H9 (cell line): Measurements from ENCODE around the gene TBCK. TPM values are rescaled to one million over a fixed set of nuclear protein-coding genes. Genes with fewer than 3 reads are reported as not detected.

ENCODE experiments used
- DNase-seq: peaks from one replicate; pipeline ENCODE4 v3.0.0-alpha.2; 2017
- H2AFZ ChIP-seq: one replicate; pipeline ENCODE4 v1.6.1; 2013; ENCODE audit warnings: mild to moderate bottlenecking, low read length, control low read depth, moderate library complexity
- H2AK5ac ChIP-seq: 2 replicates; pipeline ENCODE4 v1.6.1; 2013; ENCODE audit warnings: low read length, control low read depth, mixed read lengths; ENCODE audit not compliant: insufficient read length
- H2BK120ac ChIP-seq: one replicate; pipeline ENCODE4 v1.6.1; 2013; ENCODE audit warnings: low read depth, mild to moderate bottlenecking, low read length, control low read depth, inconsistent platforms; ENCODE audit not compliant: poor library complexity, severe bottlenecking
- H2BK12ac ChIP-seq: 2 replicates; pipeline ENCODE4 v1.6.1; 2013; ENCODE audit warnings: low read length, control low read depth, mixed read lengths, low read depth; ENCODE audit not compliant: insufficient read length
- H2BK15ac ChIP-seq: 2 replicates; pipeline ENCODE4 v1.6.1; 2013; ENCODE audit warnings: low read depth, low read length, control low read depth
- H2BK20ac ChIP-seq: one replicate; pipeline ENCODE4 v1.6.1; 2013; ENCODE audit warnings: low read depth, mild to moderate bottlenecking, low read length, control low read depth, inconsistent platforms; ENCODE audit not compliant: poor library complexity, severe bottlenecking
- H2BK5ac ChIP-seq: 2 replicates; pipeline ENCODE4 v1.6.1; 2013; ENCODE audit warnings: low read length, control low read depth, mixed read lengths; ENCODE audit not compliant: insufficient read length
- H3K14ac ChIP-seq: 2 replicates; pipeline ENCODE4 v1.6.1; 2013; ENCODE audit warnings: low read length, control low read depth; ENCODE audit not compliant: insufficient read depth
- H3K18ac ChIP-seq: 2 replicates; pipeline ENCODE4 v1.6.1; 2013; ENCODE audit warnings: low read depth, mild to moderate bottlenecking, mixed read lengths, low read length, control low read depth; ENCODE audit not compliant: insufficient read length
- H3K23ac ChIP-seq: 2 replicates; pipeline ENCODE4 v1.6.1; 2013; ENCODE audit warnings: low read length, control low read depth, mixed read lengths, low read depth; ENCODE audit not compliant: insufficient read length
- H3K23me2 ChIP-seq: 2 replicates; pipeline ENCODE4 v1.6.1; 2013; ENCODE audit warnings: low read depth, mild to moderate bottlenecking, mixed read lengths, low read length, control low read depth; ENCODE audit not compliant: insufficient read length, poor library complexity, severe bottlenecking
- H3K27ac ChIP-seq: 2 replicates; pipeline ENCODE4 v1.5.1; 2013; ENCODE audit warnings: low read length, control low read depth, mixed read lengths, low read depth; ENCODE audit not compliant: insufficient read length
- H3K27me3 ChIP-seq: 2 replicates; pipeline ENCODE4 v1.6.1; 2013; ENCODE audit warnings: low read length, control low read depth, inconsistent platforms; ENCODE audit not compliant: insufficient read depth
- H3K4ac ChIP-seq: 2 replicates; pipeline ENCODE4 v1.6.1; 2013; ENCODE audit warnings: low read depth, mild to moderate bottlenecking, control low read depth, inconsistent platforms, low read length, moderate library complexity
- H3K4me1 ChIP-seq: 2 replicates; pipeline ENCODE4 v1.6.1; 2013; ENCODE audit warnings: low read length, control low read depth, inconsistent platforms; ENCODE audit not compliant: insufficient read depth
- H3K4me2 ChIP-seq: 2 replicates; pipeline ENCODE4 v1.6.1; 2013; ENCODE audit warnings: low read length, control low read depth, mixed read lengths; ENCODE audit not compliant: insufficient read length, insufficient read depth
- H3K56ac ChIP-seq: 2 replicates; pipeline ENCODE4 v1.6.1; 2013; ENCODE audit warnings: low read depth, mild to moderate bottlenecking, mixed read lengths, low read length, control low read depth; ENCODE audit not compliant: insufficient read length
- H3K79me1 ChIP-seq: 2 replicates; pipeline ENCODE4 v1.6.1; 2013; ENCODE audit warnings: low read depth, mild to moderate bottlenecking, moderate library complexity, low read length, control low read depth, inconsistent platforms; ENCODE audit not compliant: insufficient read depth, poor library complexity, severe bottlenecking
- H3K79me2 ChIP-seq: 2 replicates; pipeline ENCODE4 v1.6.1; 2013; ENCODE audit warnings: low read length, control low read depth, inconsistent platforms; ENCODE audit not compliant: insufficient read depth
- H3K9ac ChIP-seq: 2 replicates; pipeline ENCODE4 v1.6.1; 2013; ENCODE audit warnings: low read length, control low read depth, mixed read lengths; ENCODE audit not compliant: insufficient read length; ENCODE audit errors: extremely low read depth
- H3K9me3 ChIP-seq: one replicate; pipeline ENCODE4 v1.6.1; 2013; ENCODE audit warnings: low read depth, low read length, inconsistent platforms; ENCODE audit not compliant: control insufficient read depth
- H3T11ph ChIP-seq: one replicate; pipeline ENCODE4 v1.6.1; 2013; ENCODE audit warnings: mild to moderate bottlenecking, low read length, control low read depth, inconsistent platforms
- H4K20me1 ChIP-seq: one replicate; pipeline ENCODE4 v1.6.1; 2013; ENCODE audit not compliant: control insufficient read depth, insufficient read length, insufficient read depth
- H4K5ac ChIP-seq: 2 replicates; pipeline ENCODE4 v1.6.1; 2013; ENCODE audit warnings: low read depth, mild to moderate bottlenecking, mixed read lengths, low read length, control low read depth; ENCODE audit not compliant: insufficient read length
- H4K8ac ChIP-seq: replicated peaks from 2 replicates; pipeline ENCODE4 v1.6.1; 2013; ENCODE audit warnings: low read length, control low read depth, mixed read lengths, low read depth; ENCODE audit not compliant: insufficient read length
- H4K91ac ChIP-seq: 2 replicates; pipeline ENCODE4 v1.6.1; 2013; ENCODE audit warnings: low read depth, mild to moderate bottlenecking, moderate library complexity, mixed read lengths, low read length, control low read depth; ENCODE audit not compliant: insufficient read length
- H3K27ac Mint-ChIP-seq, 3 experiments: 2 replicates in 2 of 3; 3 replicates in 1 of 3; pipeline ENCODE4 v1.8.0; 2020 to 2021; ENCODE audit warnings: mixed read lengths in 3 of 3, mild to moderate bottlenecking in 1 of 3, moderate library complexity in 1 of 3
- H3K27me3 Mint-ChIP-seq: 2 replicates; pipeline ENCODE4 v1.8.0; 2021; ENCODE audit warnings: low read depth, mild to moderate bottlenecking, moderate library complexity, mixed read lengths
- H3K36me3 Mint-ChIP-seq, 3 experiments: 2 replicates in 2 of 3; 3 replicates in 1 of 3; pipeline ENCODE4 v1.8.0; 2020 to 2021; ENCODE audit warnings: low read depth in 3 of 3, mixed read lengths in 3 of 3; ENCODE audit not compliant: insufficient read depth in 1 of 3
- H3K4me1 Mint-ChIP-seq, 2 experiments: 2 replicates each; pipeline ENCODE4 v1.8.0; 2020; ENCODE audit warnings: mixed read lengths in 2 of 2
- H3K4me3 Mint-ChIP-seq, 2 experiments: 2 replicates in 1 of 2; 3 replicates in 1 of 2; pipeline ENCODE4 v1.8.0; 2020 to 2021; ENCODE audit warnings: mild to moderate bottlenecking in 2 of 2, mixed read lengths in 2 of 2, moderate library complexity in 1 of 2
- H3K9me3 Mint-ChIP-seq, 2 experiments: 2 replicates in 1 of 2; 3 replicates in 1 of 2; pipeline ENCODE4 v1.8.0; 2020; ENCODE audit warnings: mild to moderate bottlenecking in 2 of 2, mixed read lengths in 2 of 2, moderate library complexity in 1 of 2
- WGBS: extraction: QIAGEN DNeasy Blood & Tissue Kit; methylation state at CpG from one replicate; pipeline ENCODE4 v1.1.7; 2013; ENCODE audit warnings: missing lambda C conversion rate, low lambda C conversion rate, mixed read lengths; ENCODE audit not compliant: insufficient read length; ENCODE audit errors: extremely low coverage; 5-methylcytosine and 5-hydroxymethylcytosine counted together
- total RNA-seq: library from RNA; stranded (reverse); gene quantifications from 2 replicates; pipeline ENCODE4 v1.2.1, GENCODE V29; 2021
- TF ChIP-seq, protein P1 (sequence below): fragments of 200-600 bp; sonication (generic); conservative IDR thresholded peaks from 3 replicates; pipeline ENCODE4 v1.8.0; 2021; ENCODE audit warnings: antibody characterized with exemption, mild to moderate bottlenecking

Gene TBCK
- total RNA-seq, 1 experiment from 2014 or later: 22.1 TPM

DNA sequence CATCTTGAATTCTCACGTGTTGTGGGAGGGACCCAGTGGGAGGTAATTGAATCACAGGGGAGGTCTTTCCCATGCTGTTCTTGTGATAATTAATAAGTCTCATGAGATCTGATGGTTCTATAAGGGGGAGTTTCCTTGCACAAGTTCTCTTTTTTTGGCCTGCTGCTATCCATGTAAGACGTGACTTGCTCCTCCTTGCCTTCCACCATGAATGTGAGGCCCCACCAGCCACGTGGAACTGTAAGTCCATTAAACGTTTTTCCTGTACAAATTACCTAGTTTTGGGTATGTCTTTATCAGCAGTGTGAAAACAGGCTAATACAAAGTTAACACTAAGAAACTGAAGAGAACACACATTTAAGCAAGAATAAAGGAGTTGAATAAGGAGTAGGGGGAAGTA lies 16.0 kb downstream of the TBCK start:
- Histone ChIP-seq H3K27me3 (no peaks in the 10 kb centered on the region), H3K23ac (no peak overlapping the region), H3K4me2 (no peak overlapping the region), H3K79me2 (no peaks in the 10 kb centered on the region), H3K14ac (no peak overlapping the region), H3K9me3 (no peaks in the 10 kb centered on the region), H4K8ac (no peak overlapping the region), H3K23me2 (no peaks in the 10 kb centered on the region), H4K91ac (no peak overlapping the region), H2BK15ac (no peak overlapping the region), H2BK12ac (no peak overlapping the region), H3K56ac (no peak overlapping the region), H3K27ac (no peak overlapping the region), H2AFZ (no peak overlapping the region), H2BK5ac (no peak overlapping the region), H4K5ac (no peak overlapping the region), H3K9ac (no peak overlapping the region), H4K20me1 (no peaks in the 10 kb centered on the region), H3K4me1 (no peaks in the 10 kb centered on the region), H3K4ac (no peak overlapping the region), H2BK120ac (no peak overlapping the region), H3T11ph (no peak overlapping the region), H2BK20ac (no peak overlapping the region), H2AK5ac (no peak overlapping the region), H3K79me1 (no peaks in the 10 kb centered on the region), H3K18ac (no peak overlapping the region)
- DNase-seq: no peak
- peaks cover 7 to 17% (median 7%) of the 10 kb centered on the region in 3 experiments for H3K36me3 Mint-ChIP-seq
- no peaks in the 10 kb centered on the region for H3K9me3 Mint-ChIP-seq
- no peak overlapping the region for H3K4me3 Mint-ChIP-seq
- WGBS: no CpG with 5 or more reads among the region's 4 CpGs
- H3K4me1 Mint-ChIP-seq: peaks cover 41 to 49% of the 10 kb centered on the region in 2 experiments
- TF ChIP-seq, protein P1, sequence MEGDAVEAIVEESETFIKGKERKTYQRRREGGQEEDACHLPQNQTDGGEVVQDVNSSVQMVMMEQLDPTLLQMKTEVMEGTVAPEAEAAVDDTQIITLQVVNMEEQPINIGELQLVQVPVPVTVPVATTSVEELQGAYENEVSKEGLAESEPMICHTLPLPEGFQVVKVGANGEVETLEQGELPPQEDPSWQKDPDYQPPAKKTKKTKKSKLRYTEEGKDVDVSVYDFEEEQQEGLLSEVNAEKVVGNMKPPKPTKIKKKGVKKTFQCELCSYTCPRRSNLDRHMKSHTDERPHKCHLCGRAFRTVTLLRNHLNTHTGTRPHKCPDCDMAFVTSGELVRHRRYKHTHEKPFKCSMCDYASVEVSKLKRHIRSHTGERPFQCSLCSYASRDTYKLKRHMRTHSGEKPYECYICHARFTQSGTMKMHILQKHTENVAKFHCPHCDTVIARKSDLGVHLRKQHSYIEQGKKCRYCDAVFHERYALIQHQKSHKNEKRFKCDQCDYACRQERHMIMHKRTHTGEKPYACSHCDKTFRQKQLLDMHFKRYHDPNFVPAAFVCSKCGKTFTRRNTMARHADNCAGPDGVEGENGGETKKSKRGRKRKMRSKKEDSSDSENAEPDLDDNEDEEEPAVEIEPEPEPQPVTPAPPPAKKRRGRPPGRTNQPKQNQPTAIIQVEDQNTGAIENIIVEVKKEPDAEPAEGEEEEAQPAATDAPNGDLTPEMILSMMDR: no peak
- no peaks in the 10 kb centered on the region for H3K27me3 Mint-ChIP-seq
- peak overlapping the region in 1 of 3 experiments; percentile 25; a peak in 1 of 7 replicates for H3K27ac Mint-ChIP-seq
